GM04504 (cell line): ENCODE results near the gene CTSD.

ENCODE experiments used
- DNase-seq: peaks from one replicate; pipeline ENCODE4 v3.0.0-alpha.2; 2012; ENCODE audit warnings: low read depth

Gene CTSD

GRCh38 chr11:1755692-1756561, 7.8 kb downstream of the CTSD start:
- no peak for DNase-seq

GRCh38 chr11:1755344-1755691, 8.4 kb downstream of the CTSD start:
- no peak for DNase-seq

GRCh38 chr11:1754376-1755150, 9.2 kb downstream of the CTSD start:
- DNase-seq, result no peak

GRCh38 chr11:1753929-1754305, 9.8 kb downstream of the CTSD start:
- no peak for DNase-seq

- no peak for DNase-seq
These were observed 10.3 kb downstream of the CTSD start for GRCh38 chr11:1753229-1753928.

- DNase-seq, result no peak
These were observed 10.9 kb downstream of the CTSD start for GRCh38 chr11:1752907-1753228.

GRCh38 chr11:1751999-1752906, 11.5 kb downstream of the CTSD start:
- DNase-seq, result no peak

GRCh38 chr11:1751531-1751921, 12.2 kb downstream of the CTSD start:
- DNase-seq, result no peak

GRCh38 chr11:1750840-1751530, 12.7 kb downstream of the CTSD start:
- no peak for DNase-seq

- DNase-seq, result no peak
These were observed 13.3 kb downstream of the CTSD start, which contains the start of gene IFITM10 for GRCh38 chr11:1750481-1750839. Gene IFITM10 (minus strand): TSS chr11:1750595. CDS start chr11:1750442, 153 bp downstream.

- DNase-seq, result peak; percentile 84
These were observed 14.1 kb downstream of the CTSD start for GRCh38 chr11:1749395-1750351.

- no peak for DNase-seq
These were observed 14.9 kb downstream of the CTSD start for GRCh38 chr11:1748636-1749394.

- DNase-seq, result no peak
These were observed 15.7 kb downstream of the CTSD start for GRCh38 chr11:1747753-1748635.

- DNase-seq, result no peak
These were observed 16.6 kb downstream of the CTSD start for GRCh38 chr11:1746956-1747752.

GRCh38 chr11:1746511-1746931, 17.2 kb downstream of the CTSD start:
- DNase-seq, result no peak

- DNase-seq, result no peak
These were observed 17.9 kb downstream of the CTSD start for GRCh38 chr11:1745701-1746320.
